Immature natural killer cell (primary cell): Measurements from ENCODE around the gene SYT8. TPM values are rescaled to one million over a fixed set of nuclear protein-coding genes. Genes with fewer than 3 reads are reported as not detected.
A peak's percentile ranks its signal among the peaks of the same experiment; 100 is the strongest.

ENCODE experiments used
- DNase-seq, 3 donors: peaks; one replicate each; pipeline ENCODE4 v3.0.0; 2022; ENCODE audit warnings: mixed read lengths in 1 of 3
- H3K27ac Mint-ChIP-seq, 6 donors: one replicate each; pipeline ENCODE4 v1.8.0; 2020; ENCODE audit warnings: mixed read lengths in 6 of 6, mild to moderate bottlenecking in 5 of 6, inconsistent platforms in 4 of 6, moderate library complexity in 3 of 6
- H3K27me3 Mint-ChIP-seq, 3 donors: one replicate each; pipeline ENCODE4 v1.8.0; 2020 to 2021; ENCODE audit warnings: low read depth in 3 of 3, mild to moderate bottlenecking in 3 of 3, mixed read lengths in 3 of 3, moderate library complexity in 3 of 3, inconsistent platforms in 1 of 3
- H3K36me3 Mint-ChIP-seq, 3 donors: one replicate each; pipeline ENCODE4 v1.8.0; 2020; ENCODE audit warnings: mixed read lengths in 3 of 3, inconsistent platforms in 2 of 3, mild to moderate bottlenecking in 2 of 3
- H3K4me1 Mint-ChIP-seq, 2 donors: one replicate each; pipeline ENCODE4 v1.8.0; 2020; ENCODE audit warnings: inconsistent platforms in 2 of 2, mild to moderate bottlenecking in 2 of 2, mixed read lengths in 2 of 2, moderate library complexity in 1 of 2
- H3K4me3 Mint-ChIP-seq, 5 donors: one replicate each; pipeline ENCODE4 v1.8.0; 2020; ENCODE audit warnings: mild to moderate bottlenecking in 5 of 5, mixed read lengths in 5 of 5, inconsistent platforms in 3 of 5, moderate library complexity in 3 of 5
- H3K9me3 Mint-ChIP-seq, 6 donors: one replicate each; pipeline ENCODE4 v1.8.0; 2020; ENCODE audit warnings: mild to moderate bottlenecking in 6 of 6, mixed read lengths in 6 of 6, inconsistent platforms in 4 of 6, moderate library complexity in 3 of 6
- polyA plus RNA-seq, 3 donors: library from polyadenylated mRNA; unstranded; fragments of 300-500 nt; fragmentation: Illumina TruSeq; gene quantifications; one replicate each; pipeline ENCODE4 v1.2.3, GENCODE V29; 2021

Gene SYT8
- polyA plus RNA-seq, 3 donors from 2014 or later, result not detected

GRCh38 chr11:1847926-1848639, 13.3 kb downstream of the SYT8 start:
- Mint-ChIP-seq H3K27ac (peak overlapping the region in 5 of 6 donors; percentile 36 to 65 (median 46)), H3K36me3 (no peaks in the 10 kb centered on the region), H3K4me1 (peaks cover 70 to 86% of the 10 kb centered on the region in 2 donors), H3K9me3 (no peaks in the 10 kb centered on the region), H3K4me3 (peak overlapping the region in 1 of 5 donors; percentile 48), H3K27me3 (peaks cover 18 to 23% (median 21%) of the 10 kb centered on the region in 3 donors)
- no peak for DNase-seq

DNA sequence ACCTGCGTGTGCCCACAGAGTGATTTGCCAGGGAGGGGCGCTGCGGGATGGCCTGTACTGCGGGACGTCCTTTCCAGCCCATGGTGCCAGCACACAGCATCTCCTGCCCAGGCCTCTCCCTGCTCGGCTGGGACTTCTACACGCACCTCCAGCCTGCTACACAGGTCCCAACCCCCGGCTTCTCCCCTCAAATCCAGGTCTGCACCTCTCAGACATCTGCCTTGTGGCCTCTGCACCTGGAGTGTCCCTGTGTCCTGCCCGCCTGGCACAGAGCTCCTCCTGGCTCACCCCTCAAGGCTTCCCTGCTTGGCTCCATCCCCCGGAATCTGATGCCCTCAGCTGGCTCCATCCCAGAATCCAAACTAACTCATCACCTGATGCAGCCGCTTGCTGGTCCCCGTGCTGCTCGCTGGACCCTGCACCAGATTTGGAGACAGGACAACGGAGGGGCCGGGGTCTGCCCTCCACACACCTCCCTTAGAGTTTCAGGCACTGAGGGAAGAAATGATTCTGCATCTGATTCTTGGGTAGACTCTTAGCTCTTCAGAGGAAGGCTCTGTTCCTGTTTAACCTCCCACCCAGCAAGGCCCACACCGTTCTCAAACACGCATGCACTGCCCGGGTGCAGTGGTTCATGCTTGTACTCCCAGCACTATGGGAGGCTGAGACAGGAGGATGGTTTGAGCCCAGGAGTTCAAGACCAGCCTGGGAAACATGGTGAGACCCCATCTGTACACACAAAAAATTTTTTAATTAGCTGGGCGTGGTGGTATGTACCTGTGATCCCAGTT, 14.0 kb downstream of the SYT8 start:
- Mint-ChIP-seq H3K36me3 (no peaks in the 10 kb centered on the region), H3K9me3 (no peaks in the 10 kb centered on the region), H3K4me3 (peak overlapping the region in 4 of 5 donors; percentile 3 to 50 (median 30)), H3K27ac (peak overlapping the region; percentile 28 to 100 (median 96)), H3K27me3 (peaks cover 20 to 29% (median 25%) of the 10 kb centered on the region in 3 donors), H3K4me1 (peaks cover 63 to 81% of the 10 kb centered on the region in 2 donors)
- DNase-seq, result no peak

- H3K27ac Mint-ChIP-seq, result peak overlapping the region; percentile 92 to 100 (median 96)
- peaks cover 20 to 31% (median 25%) of the 10 kb centered on the region in 3 donors for H3K27me3 Mint-ChIP-seq
- H3K4me3 Mint-ChIP-seq, result peak overlapping the region; percentile 61 to 100 (median 95)
- no peaks in the 10 kb centered on the region for H3K9me3 Mint-ChIP-seq
- DNase-seq, result no peak
- peaks cover 51 to 73% of the 10 kb centered on the region in 2 donors for H3K4me1 Mint-ChIP-seq
- no peaks in the 10 kb centered on the region for H3K36me3 Mint-ChIP-seq
Observed at GRCh38 chr11:1851468-1852180, 16.8 kb downstream of the SYT8 start.

DNA sequence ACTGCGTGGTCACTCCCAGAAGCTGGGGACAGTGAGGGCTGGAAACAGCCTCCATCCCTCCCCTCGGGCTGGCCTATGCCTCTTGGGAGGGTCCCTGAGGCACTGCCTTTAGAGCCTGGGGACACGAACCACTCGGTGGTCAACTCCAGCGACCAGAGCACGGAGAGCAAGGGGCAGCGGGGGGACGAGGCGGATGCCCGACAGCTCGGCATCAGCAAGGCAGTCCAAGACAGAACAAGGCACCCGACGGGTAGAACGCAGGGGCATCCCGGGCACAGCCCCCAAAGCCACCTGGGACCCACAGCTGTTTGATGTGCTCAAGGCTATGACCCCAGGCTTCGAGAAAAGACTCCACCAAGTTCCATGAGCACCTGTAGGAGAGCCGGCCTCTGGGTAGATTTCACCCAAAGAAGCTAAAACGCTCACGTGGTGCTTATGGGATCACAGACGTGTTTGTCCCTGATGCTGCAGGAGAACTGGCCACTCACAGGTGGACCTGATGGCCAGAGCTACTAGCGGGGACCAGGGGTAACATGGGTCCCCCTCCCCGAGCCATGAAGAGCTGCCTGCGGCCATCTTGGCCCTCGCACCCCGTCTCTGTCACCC, 17.6 kb downstream of the SYT8 start:
- Mint-ChIP-seq H3K36me3 (no peaks in the 10 kb centered on the region), H3K4me3 (peak overlapping the region; percentile 94 to 100 (median 98)), H3K27me3 (peaks cover 20 to 31% (median 25%) of the 10 kb centered on the region in 3 donors), H3K9me3 (no peaks in the 10 kb centered on the region), H3K4me1 (peaks cover 51 to 71% of the 10 kb centered on the region in 2 donors), H3K27ac (peak overlapping the region; percentile 92 to 100 (median 96))
- DNase-seq, result peak in 1 of 3 donors; percentile 32

- Mint-ChIP-seq H3K4me3 (peak within 1 kb of the TSS; percentile 94 to 100 (median 98)), H3K27ac (peak within 1 kb of the TSS; percentile 92 to 100 (median 96)), H3K36me3 (no peaks in the 10 kb centered on the region), H3K27me3 (peaks cover 20 to 31% (median 23%) of the 10 kb centered on the region in 3 donors), H3K9me3 (no peaks in the 10 kb centered on the region), H3K4me1 (peaks cover 51 to 69% of the 10 kb centered on the region in 2 donors)
- DNase-seq, result peak; percentile 93 to 95 (median 94)
Observed at GRCh38 chr11:1852877-1853276, 18.1 kb downstream of the SYT8 start, which contains the start of gene LSP1. Gene LSP1, plus strand, starts transcription at chr11:1853084. Its CDS starts 61 bp downstream, at chr11:1853145.

DNA sequence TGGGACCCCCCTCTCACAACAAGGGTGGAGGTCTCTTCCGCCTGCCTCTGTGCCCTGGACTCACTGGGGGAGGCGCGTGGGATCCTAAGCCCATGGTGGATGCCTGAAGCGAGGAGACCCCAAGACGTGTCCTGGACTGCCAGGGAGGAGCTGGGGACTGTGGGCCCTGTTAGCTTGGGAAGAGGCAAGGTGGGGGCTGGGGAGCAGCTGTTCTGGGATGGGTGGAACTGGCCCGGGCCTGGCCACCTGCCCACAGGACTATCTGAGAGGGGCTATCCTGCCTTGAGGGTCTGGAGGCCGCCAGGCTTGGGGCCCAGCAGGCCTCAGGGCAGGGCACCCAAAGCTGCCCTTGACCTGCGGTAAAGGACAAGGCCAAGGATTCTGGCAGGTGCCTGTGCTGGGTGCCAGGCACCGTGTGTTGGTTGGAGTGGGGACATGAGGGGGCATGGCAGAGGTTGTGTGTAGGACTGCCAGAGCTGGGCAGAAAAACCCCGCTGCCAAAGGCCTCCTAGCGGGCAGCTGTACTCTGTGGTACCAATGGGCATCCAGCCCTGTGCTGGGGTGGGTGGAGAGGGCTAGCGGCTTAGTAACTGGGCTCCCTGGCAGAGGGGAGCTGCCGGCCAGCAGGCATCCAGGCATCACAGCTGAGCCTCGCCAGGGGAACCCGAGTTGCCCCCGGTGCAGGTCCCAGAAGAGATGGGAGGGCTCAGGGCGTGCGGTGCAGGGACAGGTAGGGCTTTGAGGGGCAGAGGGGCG, 18.8 kb downstream of the SYT8 start:
- peak overlapping the region; percentile 92 to 100 (median 96) for H3K27ac Mint-ChIP-seq
- H3K9me3 Mint-ChIP-seq, result no peaks in the 10 kb centered on the region
- H3K36me3 Mint-ChIP-seq, result no peaks in the 10 kb centered on the region
- peak; percentile 32 to 41 (median 39) for DNase-seq
- peaks cover 20 to 31% (median 23%) of the 10 kb centered on the region in 3 donors for H3K27me3 Mint-ChIP-seq
- peaks cover 51 to 68% of the 10 kb centered on the region in 2 donors for H3K4me1 Mint-ChIP-seq
- peak overlapping the region; percentile 94 to 100 (median 98) for H3K4me3 Mint-ChIP-seq

DNA sequence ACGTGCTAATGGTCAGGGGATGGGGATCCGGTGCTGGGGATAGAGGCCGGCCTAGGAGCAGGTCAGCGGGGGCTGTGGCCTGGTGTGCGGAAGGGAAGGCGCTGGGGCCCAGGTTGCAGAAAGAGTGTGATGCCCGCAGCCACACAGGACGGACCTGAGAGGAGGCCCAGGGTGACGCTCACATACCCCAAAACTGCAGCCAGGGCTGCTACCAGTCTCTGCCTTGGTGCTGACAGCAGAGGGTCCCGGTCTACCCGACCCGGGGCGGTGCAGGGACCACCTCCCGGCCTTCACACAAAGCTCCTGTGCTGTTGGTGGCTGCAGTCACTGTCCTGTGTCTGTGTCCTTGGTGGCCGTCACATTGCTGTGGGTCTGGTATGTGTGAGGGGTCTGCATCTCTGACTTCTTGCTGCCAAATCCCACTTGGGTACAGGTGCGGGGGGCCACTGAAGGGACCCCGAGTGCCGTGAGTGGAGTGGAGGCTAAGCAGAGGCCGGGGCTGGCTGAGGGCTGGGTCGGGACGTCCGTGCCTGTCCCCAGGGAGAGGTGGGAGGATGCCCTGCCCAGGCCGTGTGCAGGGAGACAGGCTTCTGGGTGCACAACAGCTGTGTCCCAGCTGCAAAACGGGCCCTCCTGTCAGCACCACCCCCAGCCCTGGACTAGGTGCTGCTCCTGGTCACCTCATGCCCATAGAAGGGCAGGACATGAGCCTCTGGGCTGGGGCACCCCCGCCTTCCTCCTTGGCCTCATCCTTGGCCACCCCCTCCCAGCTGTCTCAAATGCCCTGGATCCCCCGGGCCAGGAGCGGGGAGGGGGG, 19.6 kb downstream of the SYT8 start:
- Mint-ChIP-seq H3K27me3 (peaks cover 20 to 28% (median 23%) of the 10 kb centered on the region in 3 donors), H3K27ac (peak overlapping the region; percentile 92 to 100 (median 96)), H3K36me3 (no peaks in the 10 kb centered on the region), H3K4me1 (peaks cover 43 to 67% of the 10 kb centered on the region in 2 donors), H3K4me3 (peak overlapping the region; percentile 94 to 100 (median 98)), H3K9me3 (no peaks in the 10 kb centered on the region)
- DNase-seq, result peak in 1 of 3 donors; percentile 32

DNA sequence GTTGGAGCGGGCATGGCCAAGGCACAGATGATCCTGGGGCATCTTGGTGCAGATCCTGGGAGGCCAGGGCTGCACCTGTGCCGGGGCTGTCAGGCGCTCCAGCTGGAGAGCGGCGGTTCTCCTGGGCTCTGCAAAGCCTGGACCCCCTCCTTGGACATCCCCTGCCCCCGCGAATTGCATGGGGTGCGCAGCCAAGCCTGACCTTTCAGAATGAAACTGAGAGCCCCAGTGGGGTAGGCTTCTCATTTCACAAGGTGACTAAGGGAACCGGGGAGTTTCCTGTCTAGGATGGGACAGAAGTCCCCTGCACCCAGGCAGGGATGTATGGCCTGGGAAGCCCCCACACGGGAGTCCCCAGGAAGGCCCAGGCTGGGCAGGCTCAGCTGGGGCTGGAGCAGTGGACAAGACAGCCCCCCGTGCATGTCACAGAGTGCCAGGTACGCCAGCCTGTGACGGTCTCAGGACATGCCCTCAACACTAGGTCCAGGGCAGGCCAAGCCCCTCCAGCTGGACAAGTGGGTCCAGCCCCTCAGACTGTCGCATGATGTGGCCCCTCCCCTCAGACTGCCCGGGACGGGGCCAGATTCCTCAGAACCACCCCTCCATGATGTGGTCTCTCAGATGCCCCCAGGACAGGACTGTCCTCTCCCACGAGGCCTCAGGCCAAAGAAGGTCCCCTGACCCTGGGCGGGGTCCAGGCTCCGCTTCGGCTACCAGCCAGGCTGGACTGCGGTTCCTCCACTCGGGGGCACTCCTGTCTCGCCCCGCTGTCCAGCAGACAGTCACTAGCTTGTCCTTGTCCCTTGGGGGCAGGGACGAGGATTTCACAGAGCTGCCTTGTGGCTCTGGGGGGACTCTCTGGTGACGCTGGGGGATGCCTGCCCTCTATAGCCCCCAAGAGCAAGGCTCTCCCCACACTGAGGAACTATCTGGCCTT, 20.4 kb downstream of the SYT8 start:
- Mint-ChIP-seq H3K27ac (peak overlapping the region in 4 of 6 donors; percentile 12 to 75 (median 45)), H3K4me3 (peak overlapping the region; percentile 56 to 100 (median 98)), H3K4me1 (peaks cover 35 to 60% of the 10 kb centered on the region in 2 donors), H3K27me3 (peaks cover 19 to 26% (median 20%) of the 10 kb centered on the region in 3 donors), H3K36me3 (no peaks in the 10 kb centered on the region), H3K9me3 (no peaks in the 10 kb centered on the region)
- no peak for DNase-seq

DNA sequence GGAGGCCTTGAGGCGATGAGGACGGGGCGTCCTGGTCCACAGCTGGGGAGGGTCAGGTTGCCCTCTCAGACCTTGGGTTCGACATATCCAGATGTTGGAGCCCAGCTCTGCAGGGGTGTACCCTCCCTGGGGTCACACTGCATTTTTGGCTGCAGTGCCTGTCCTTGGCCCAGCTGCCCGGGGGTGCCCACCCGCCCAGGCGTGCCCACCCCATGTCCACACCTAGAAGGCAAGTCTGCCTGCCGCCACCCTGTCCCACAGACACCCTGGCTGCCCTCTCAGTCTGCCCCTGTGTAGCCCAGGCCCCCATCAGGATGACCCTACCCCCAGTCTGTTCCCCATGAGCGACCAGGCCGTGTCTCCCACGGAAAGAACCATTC, 21.1 kb downstream of the SYT8 start:
- H3K27me3 Mint-ChIP-seq, result peaks cover 12 to 25% (median 15%) of the 10 kb centered on the region in 3 donors
- no peak for DNase-seq
- peak overlapping the region in 4 of 6 donors; percentile 21 to 77 (median 52) for H3K27ac Mint-ChIP-seq
- no peaks in the 10 kb centered on the region for H3K9me3 Mint-ChIP-seq
- no peaks in the 10 kb centered on the region for H3K36me3 Mint-ChIP-seq
- peaks cover 29 to 53% of the 10 kb centered on the region in 2 donors for H3K4me1 Mint-ChIP-seq
- H3K4me3 Mint-ChIP-seq, result peak overlapping the region; percentile 38 to 100 (median 50)

DNA sequence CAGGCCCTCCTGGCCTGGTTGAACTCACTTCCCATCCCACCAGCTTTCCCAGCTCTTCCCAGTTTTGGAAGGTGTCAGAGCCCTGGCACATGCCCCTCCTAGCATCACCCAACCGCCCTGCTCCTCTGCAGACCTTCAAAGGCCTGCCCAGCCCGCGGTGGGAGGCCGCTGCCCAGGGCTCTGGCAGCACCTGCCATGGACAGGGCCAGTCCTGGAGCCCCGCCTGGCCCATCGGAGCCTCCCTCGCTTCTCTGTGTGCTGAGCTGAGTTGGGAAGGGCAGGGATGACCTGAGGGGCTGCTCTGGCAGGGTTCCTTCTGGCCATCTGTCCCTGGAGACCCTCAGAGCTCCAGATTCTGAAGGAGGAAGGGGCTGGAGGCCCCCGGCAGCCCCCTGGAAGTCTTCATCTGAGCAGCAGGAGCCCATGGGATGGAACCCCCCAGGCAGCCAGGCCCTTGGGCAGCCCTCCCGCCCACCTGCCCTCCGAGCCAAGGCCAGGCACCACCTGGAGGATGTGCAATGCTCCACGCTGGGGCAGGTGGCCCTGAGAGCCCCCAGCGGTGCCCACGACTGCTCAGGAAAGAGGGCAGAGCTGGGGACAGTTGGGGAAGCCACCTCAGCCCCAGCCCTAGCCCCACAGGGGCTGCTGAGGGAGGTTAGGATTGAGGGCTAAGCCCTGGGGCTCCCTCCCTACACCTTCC, 21.7 kb downstream of the SYT8 start:
- peak overlapping the region in 5 of 6 donors; percentile 21 to 77 (median 48) for H3K27ac Mint-ChIP-seq
- no peaks in the 10 kb centered on the region for H3K9me3 Mint-ChIP-seq
- no peaks in the 10 kb centered on the region for H3K36me3 Mint-ChIP-seq
- H3K4me1 Mint-ChIP-seq, result peaks cover 23 to 47% of the 10 kb centered on the region in 2 donors
- DNase-seq, result no peak
- H3K27me3 Mint-ChIP-seq, result peaks cover 11 to 21% (median 12%) of the 10 kb centered on the region in 3 donors
- peak overlapping the region; percentile 21 to 100 (median 38) for H3K4me3 Mint-ChIP-seq
